Measurements from ENCODE around the gene CDH13. TPM values are rescaled to one million over a fixed set of nuclear protein-coding genes. Genes with fewer than 3 reads are reported as not detected.

Gene CDH13
- total RNA-seq, 1 experiment from 2014 or later, result 0.56 TPM

DNA sequence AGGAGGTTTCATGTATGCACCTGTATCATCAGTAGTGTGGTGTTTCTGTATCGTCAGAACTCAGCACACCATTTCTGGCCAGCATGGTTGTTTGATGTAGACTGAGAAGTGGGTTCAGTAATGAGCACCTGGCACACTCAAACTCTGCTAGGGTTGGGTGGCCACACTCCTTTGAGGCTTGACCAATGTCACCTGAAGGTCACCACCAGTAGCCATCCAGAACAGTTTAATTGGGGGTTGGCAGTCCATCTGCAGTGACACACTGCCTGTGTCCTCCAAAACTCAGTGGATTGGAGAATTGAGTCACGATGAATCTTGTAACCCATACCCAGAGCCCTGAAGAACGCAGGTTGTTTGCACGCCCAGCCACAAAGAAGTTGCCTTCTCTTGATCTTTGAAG, 1094.2 kb downstream of the CDH13 start:
- H3K4me1 ChIP-seq (ENCODE audit: low read length), result no peaks in the 10 kb centered on the region
- H3K27ac ChIP-seq (ENCODE audit: low read length), result no peak overlapping the region
- H2AFZ ChIP-seq (ENCODE audit: low read length), result no peak overlapping the region
- H3K4me3 ChIP-seq (ENCODE audit: low read length), result no peak overlapping the region
- no peak overlapping the region for H3K9ac ChIP-seq (ENCODE audit: low read length)
- no peaks in the 10 kb centered on the region for H4K20me1 ChIP-seq (ENCODE audit: insufficient read depth, low read depth, low read length)
- no peaks in the 10 kb centered on the region for H3K36me3 ChIP-seq (ENCODE audit: insufficient read depth, low read length)
- no peaks in the 10 kb centered on the region for H3K9me2 ChIP-seq (replicated peaks; ENCODE audit: insufficient read depth, low read length)
- H3K27me3 ChIP-seq (ENCODE audit: low read length), result no peaks in the 10 kb centered on the region
- H3K79me2 ChIP-seq (ENCODE audit: low read length), result no peaks in the 10 kb centered on the region
- no peak for DNase-seq
- H3K4me2 ChIP-seq (ENCODE audit: low read depth, low read length, poor library complexity, severe bottlenecking), result no peak overlapping the region
- no peaks in the 10 kb centered on the region for H3K9me3 ChIP-seq (ENCODE audit: low read length)

DNA sequence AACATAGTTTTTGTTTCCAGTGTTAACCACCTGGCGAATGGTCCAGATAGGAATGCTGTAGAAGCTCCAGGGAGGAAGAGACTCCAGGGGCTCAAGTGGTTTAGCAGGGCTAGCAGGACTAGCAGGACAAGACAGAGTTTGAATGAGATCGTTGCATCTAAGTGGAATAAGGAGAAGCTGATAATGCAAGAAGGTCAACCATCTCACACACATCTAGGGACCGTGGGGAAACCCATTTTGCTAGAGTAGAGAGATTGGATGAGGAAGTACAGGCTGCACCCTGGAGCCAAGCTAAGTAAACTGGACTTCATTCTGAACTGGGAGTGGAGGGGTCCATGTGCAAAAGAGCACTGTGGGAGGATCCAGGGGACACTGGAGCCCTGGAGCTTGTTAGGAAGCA, 1094.9 kb downstream of the CDH13 start:
- H3K9me3 ChIP-seq (ENCODE audit: low read length), result no peaks in the 10 kb centered on the region
- no peak for DNase-seq
- H2AFZ ChIP-seq (ENCODE audit: low read length), result no peak overlapping the region
- no peaks in the 10 kb centered on the region for H3K36me3 ChIP-seq (ENCODE audit: insufficient read depth, low read length)
- no peak overlapping the region for H3K4me2 ChIP-seq (ENCODE audit: low read depth, low read length, poor library complexity, severe bottlenecking)
- H3K79me2 ChIP-seq (ENCODE audit: low read length), result no peaks in the 10 kb centered on the region
- no peaks in the 10 kb centered on the region for H3K27me3 ChIP-seq (ENCODE audit: low read length)
- no peaks in the 10 kb centered on the region for H3K4me1 ChIP-seq (ENCODE audit: low read length)
- no peaks in the 10 kb centered on the region for H4K20me1 ChIP-seq (ENCODE audit: insufficient read depth, low read depth, low read length)
- H3K9me2 ChIP-seq (replicated peaks; ENCODE audit: insufficient read depth, low read length), result no peaks in the 10 kb centered on the region
- H3K4me3 ChIP-seq (ENCODE audit: low read length), result no peak overlapping the region
- no peak overlapping the region for H3K27ac ChIP-seq (ENCODE audit: low read length)
- H3K9ac ChIP-seq (ENCODE audit: low read length), result no peak overlapping the region

DNA sequence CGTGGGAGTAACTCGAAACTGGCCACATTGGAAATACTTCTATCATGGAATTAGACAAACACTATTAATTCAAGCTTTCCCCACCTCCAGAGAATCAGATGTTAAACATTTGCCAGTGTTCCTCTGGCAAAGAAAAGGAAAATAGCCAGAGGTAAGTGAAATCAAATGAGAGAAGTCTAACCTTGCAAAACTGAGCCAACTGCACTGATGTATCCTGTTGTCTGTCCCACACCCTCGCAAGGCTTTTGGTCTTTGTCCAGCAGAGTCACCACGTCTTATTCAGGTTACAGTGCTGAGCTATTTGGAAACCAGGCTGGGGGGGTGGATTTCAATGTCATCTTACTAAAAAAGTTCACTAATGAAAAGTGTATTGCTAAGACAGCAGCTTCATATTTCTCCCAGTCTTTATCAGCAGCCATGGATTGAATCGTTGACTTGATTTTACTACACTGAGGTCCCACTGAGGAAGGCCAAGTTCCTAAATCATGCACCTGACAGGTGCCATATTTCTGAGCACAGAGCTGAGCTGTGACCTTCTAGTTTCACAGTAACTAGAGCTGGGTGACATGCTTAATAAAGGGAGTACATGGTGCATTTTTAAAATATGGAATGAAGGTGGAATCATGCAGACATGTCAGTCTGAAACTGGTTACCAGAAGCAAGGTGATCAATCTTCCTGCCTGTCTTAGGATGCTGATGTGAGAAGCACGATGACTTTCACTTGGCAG, 1095.9 kb downstream of the CDH13 start:
- Histone ChIP-seq H3K9me2 (replicated peaks; ENCODE audit: insufficient read depth, low read length) (no peaks in the 10 kb centered on the region), H3K36me3 (ENCODE audit: insufficient read depth, low read length) (no peaks in the 10 kb centered on the region), H3K4me2 (ENCODE audit: low read depth, low read length, poor library complexity, severe bottlenecking) (no peak overlapping the region)

DNA sequence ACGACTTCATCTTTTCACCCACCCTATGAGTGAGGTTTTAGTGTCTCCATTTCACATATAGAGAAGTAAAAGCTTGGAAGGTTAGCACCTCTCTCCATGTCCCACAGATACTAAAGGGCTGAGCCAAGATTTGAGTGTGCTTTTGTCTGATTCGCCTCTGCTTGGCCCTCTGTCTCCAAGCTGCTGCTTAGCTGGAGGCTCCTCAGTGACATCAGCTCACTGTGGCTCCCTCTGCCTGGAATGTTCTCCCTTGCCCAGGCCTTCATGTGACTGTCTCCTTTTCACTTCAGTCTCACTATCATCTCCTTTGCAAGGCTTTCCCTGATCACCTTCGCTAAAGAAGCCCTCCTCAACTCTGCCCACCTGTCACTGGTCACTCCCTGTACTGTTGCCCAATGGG, 1096.5 kb downstream of the CDH13 start:
- Histone ChIP-seq H3K79me2 (ENCODE audit: low read length) (no peaks in the 10 kb centered on the region), H3K9me3 (ENCODE audit: low read length) (no peaks in the 10 kb centered on the region), H3K36me3 (ENCODE audit: insufficient read depth, low read length) (no peaks in the 10 kb centered on the region), H2AFZ (ENCODE audit: low read length) (no peak overlapping the region), H3K27ac (ENCODE audit: low read length) (no peak overlapping the region), H3K27me3 (ENCODE audit: low read length) (no peaks in the 10 kb centered on the region), H3K4me1 (ENCODE audit: low read length) (no peaks in the 10 kb centered on the region), H3K9me2 (replicated peaks; ENCODE audit: insufficient read depth, low read length) (no peaks in the 10 kb centered on the region), H3K4me3 (ENCODE audit: low read length) (no peak overlapping the region), H3K4me2 (ENCODE audit: low read depth, low read length, poor library complexity, severe bottlenecking) (no peak overlapping the region), H3K9ac (ENCODE audit: low read length) (no peak overlapping the region), H4K20me1 (ENCODE audit: insufficient read depth, low read depth, low read length) (no peaks in the 10 kb centered on the region)
- no peak for DNase-seq

More for the DNA sequence above, 1095.9 kb downstream of the CDH13 start:
- H4K20me1 ChIP-seq (ENCODE audit: insufficient read depth, low read depth, low read length), result no peaks in the 10 kb centered on the region
- no peak overlapping the region for H3K9ac ChIP-seq (ENCODE audit: low read length)
- DNase-seq, result no peak
- no peaks in the 10 kb centered on the region for H3K27me3 ChIP-seq (ENCODE audit: low read length)
- H3K4me3 ChIP-seq (ENCODE audit: low read length), result no peak overlapping the region
- no peaks in the 10 kb centered on the region for H3K9me3 ChIP-seq (ENCODE audit: low read length)
- no peak overlapping the region for H3K27ac ChIP-seq (ENCODE audit: low read length)
- no peaks in the 10 kb centered on the region for H3K79me2 ChIP-seq (ENCODE audit: low read length)
- no peak overlapping the region for H2AFZ ChIP-seq (ENCODE audit: low read length)
- no peaks in the 10 kb centered on the region for H3K4me1 ChIP-seq (ENCODE audit: low read length)

DNA sequence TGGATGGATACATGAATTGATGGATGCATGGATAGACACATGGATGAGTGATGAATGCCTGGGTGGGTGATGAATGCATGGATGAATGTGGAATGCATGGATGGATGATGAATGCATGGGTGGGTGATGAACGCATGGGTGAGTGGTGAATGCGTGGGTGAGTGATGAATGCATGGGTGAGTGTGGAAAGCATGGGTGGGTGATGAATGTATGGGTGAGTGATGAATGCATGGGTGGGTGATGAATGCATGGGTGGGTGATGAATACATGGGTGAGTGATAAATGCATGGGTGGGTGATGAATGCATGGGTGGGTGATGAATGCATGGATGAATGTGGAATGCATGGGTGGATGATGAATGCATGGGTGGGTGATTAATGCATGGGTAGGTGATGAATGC, 1097.1 kb downstream of the CDH13 start:
- DNase-seq, result no peak
- no peaks in the 10 kb centered on the region for H3K9me3 ChIP-seq (ENCODE audit: low read length)

DNA sequence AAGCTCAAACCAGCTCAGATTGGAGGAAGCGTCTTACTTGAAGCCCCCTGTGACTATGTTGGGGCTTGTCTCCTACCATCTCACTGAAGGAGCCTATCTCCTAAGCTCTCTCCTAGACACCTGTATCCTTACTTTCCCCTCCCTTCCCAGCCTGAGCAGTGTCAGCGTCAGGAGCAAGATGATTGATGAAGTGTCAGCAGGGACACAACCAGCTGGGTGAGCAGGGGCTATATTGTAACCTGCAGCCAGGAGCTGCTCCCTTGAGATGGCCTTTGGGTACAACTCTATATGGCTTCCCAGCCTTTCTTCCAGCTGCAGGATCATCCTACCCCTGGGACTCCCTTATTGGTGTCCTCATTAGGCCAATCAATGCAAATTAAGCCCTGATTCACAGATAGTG, 1097.8 kb downstream of the CDH13 start:
- H3K79me2 ChIP-seq (ENCODE audit: low read length), result no peaks in the 10 kb centered on the region
- DNase-seq, result no peak
- H3K9me2 ChIP-seq (replicated peaks; ENCODE audit: insufficient read depth, low read length), result no peaks in the 10 kb centered on the region
- H2AFZ ChIP-seq (ENCODE audit: low read length), result no peak overlapping the region
- H3K27ac ChIP-seq (ENCODE audit: low read length), result no peak overlapping the region
- H4K20me1 ChIP-seq (ENCODE audit: insufficient read depth, low read depth, low read length), result no peaks in the 10 kb centered on the region
- H3K4me2 ChIP-seq (ENCODE audit: low read depth, low read length, poor library complexity, severe bottlenecking), result no peak overlapping the region
- no peaks in the 10 kb centered on the region for H3K9me3 ChIP-seq (ENCODE audit: low read length)
- no peak overlapping the region for H3K4me3 ChIP-seq (ENCODE audit: low read length)
- H3K27me3 ChIP-seq (ENCODE audit: low read length), result no peaks in the 10 kb centered on the region
- no peaks in the 10 kb centered on the region for H3K36me3 ChIP-seq (ENCODE audit: insufficient read depth, low read length)
- no peak overlapping the region for H3K9ac ChIP-seq (ENCODE audit: low read length)
- H3K4me1 ChIP-seq (ENCODE audit: low read length), result no peaks in the 10 kb centered on the region

More for the DNA sequence above, 1097.1 kb downstream of the CDH13 start:
- Histone ChIP-seq H3K27me3 (ENCODE audit: low read length) (no peaks in the 10 kb centered on the region), H3K27ac (ENCODE audit: low read length) (no peak overlapping the region), H3K9me2 (replicated peaks; ENCODE audit: insufficient read depth, low read length) (no peaks in the 10 kb centered on the region), H3K4me1 (ENCODE audit: low read length) (no peaks in the 10 kb centered on the region), H3K79me2 (ENCODE audit: low read length) (no peaks in the 10 kb centered on the region), H3K9ac (ENCODE audit: low read length) (no peak overlapping the region), H2AFZ (ENCODE audit: low read length) (no peak overlapping the region), H4K20me1 (ENCODE audit: insufficient read depth, low read depth, low read length) (no peaks in the 10 kb centered on the region), H3K36me3 (ENCODE audit: insufficient read depth, low read length) (no peaks in the 10 kb centered on the region), H3K4me3 (ENCODE audit: low read length) (no peak overlapping the region), H3K4me2 (ENCODE audit: low read depth, low read length, poor library complexity, severe bottlenecking) (no peak overlapping the region)

DNA sequence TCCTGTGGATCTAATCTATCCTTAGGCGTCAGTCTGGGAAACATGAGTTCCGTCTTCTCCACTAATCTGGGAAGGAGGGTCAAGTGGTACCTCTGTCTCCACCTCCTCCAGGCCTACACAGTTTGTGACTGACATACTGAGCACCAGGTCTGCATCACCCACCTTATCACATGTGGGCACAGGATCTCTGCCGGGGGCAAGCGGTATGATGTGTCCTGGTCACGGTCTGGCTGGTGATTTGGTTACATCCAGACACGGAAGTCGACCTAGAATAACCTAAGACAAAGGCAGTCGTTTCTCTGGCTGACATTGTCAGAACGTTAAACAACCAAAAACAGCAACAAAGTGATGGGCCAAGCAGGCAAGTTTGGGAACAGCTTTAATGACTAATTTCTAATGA, 1098.5 kb downstream of the CDH13 start:
- H3K79me2 ChIP-seq (ENCODE audit: low read length), result no peaks in the 10 kb centered on the region
- H2AFZ ChIP-seq (ENCODE audit: low read length), result no peak overlapping the region
- H3K4me1 ChIP-seq (ENCODE audit: low read length), result no peaks in the 10 kb centered on the region
- H3K4me2 ChIP-seq (ENCODE audit: low read depth, low read length, poor library complexity, severe bottlenecking), result no peak overlapping the region
- no peak overlapping the region for H3K4me3 ChIP-seq (ENCODE audit: low read length)
- H3K27ac ChIP-seq (ENCODE audit: low read length), result no peak overlapping the region
- H3K9me2 ChIP-seq (replicated peaks; ENCODE audit: insufficient read depth, low read length), result no peaks in the 10 kb centered on the region
- no peak overlapping the region for H3K9ac ChIP-seq (ENCODE audit: low read length)
- H3K27me3 ChIP-seq (ENCODE audit: low read length), result no peaks in the 10 kb centered on the region
- DNase-seq, result no peak
- H3K36me3 ChIP-seq (ENCODE audit: insufficient read depth, low read length), result no peaks in the 10 kb centered on the region
- no peaks in the 10 kb centered on the region for H4K20me1 ChIP-seq (ENCODE audit: insufficient read depth, low read depth, low read length)
- H3K9me3 ChIP-seq (ENCODE audit: low read length), result no peaks in the 10 kb centered on the region

DNA sequence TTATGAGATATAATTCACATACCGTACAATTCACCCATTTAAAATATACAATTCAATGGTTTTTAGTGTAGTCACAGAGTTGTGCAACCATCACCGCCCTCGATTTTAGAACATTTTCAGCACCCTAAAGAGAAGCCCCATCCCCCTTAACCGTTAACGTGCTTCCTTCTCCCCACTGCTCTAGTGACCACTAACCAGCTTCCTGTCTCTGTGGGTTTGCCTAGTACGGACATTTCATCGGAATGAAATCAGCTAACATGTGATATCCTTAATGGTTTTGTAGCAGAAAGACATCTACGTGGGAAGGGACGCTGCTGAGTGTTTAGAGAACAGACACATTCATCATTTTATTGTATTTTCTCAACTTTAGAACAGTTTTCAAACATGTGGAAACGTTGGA, 1100.2 kb downstream of the CDH13 start:
- no peaks in the 10 kb centered on the region for H3K9me2 ChIP-seq (replicated peaks; ENCODE audit: insufficient read depth, low read length)
- H2AFZ ChIP-seq (ENCODE audit: low read length), result no peak overlapping the region
- no peaks in the 10 kb centered on the region for H3K27me3 ChIP-seq (ENCODE audit: low read length)
- H3K9me3 ChIP-seq (ENCODE audit: low read length), result no peaks in the 10 kb centered on the region
- no peak for DNase-seq
- no peak overlapping the region for H3K27ac ChIP-seq (ENCODE audit: low read length)
- no peaks in the 10 kb centered on the region for H3K79me2 ChIP-seq (ENCODE audit: low read length)
- no peak overlapping the region for H3K4me2 ChIP-seq (ENCODE audit: low read depth, low read length, poor library complexity, severe bottlenecking)
- H3K4me3 ChIP-seq (ENCODE audit: low read length), result no peak overlapping the region
- H3K36me3 ChIP-seq (ENCODE audit: insufficient read depth, low read length), result no peaks in the 10 kb centered on the region
- H3K9ac ChIP-seq (ENCODE audit: low read length), result no peak overlapping the region
- no peaks in the 10 kb centered on the region for H3K4me1 ChIP-seq (ENCODE audit: low read length)
- no peaks in the 10 kb centered on the region for H4K20me1 ChIP-seq (ENCODE audit: insufficient read depth, low read depth, low read length)
